AG10803 (cell line): ENCODE data around the gene DYNAP.

Experiments used
- DNase-seq: peaks from one replicate; pipeline ENCODE4 v3.0.0; 2010; ENCODE audit warnings: low read depth
- H3K4me3 ChIP-seq: 2 replicates; pipeline ENCODE4 v1.5.1; 2011; ENCODE audit warnings: mild to moderate bottlenecking, low read length, control low read depth
- TF ChIP-seq, protein P1 (sequence below): conservative IDR thresholded peaks from 2 replicates; pipeline ENCODE4 v1.5.1; 2011; ENCODE audit warnings: mild to moderate bottlenecking, low read length, control low read depth, inconsistent platforms

Gene DYNAP

DNA sequence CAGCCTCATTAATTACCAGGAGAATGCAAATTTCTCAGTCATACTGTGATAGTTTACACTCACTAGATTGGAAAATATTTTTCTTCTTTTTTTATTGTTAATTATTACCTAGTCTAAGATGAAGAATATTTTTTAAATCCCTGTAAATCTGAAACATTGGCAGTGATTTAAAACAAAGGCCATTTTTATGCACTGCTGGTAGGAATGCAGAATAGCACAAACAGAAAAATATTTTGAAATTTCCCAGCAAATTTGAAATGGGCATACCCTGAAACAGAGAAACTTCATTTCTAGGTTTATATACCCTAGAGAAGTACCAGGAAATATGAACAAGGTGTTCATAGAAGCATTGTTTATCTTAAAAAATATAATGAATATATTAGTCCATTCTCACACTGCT is 31.0 kb downstream of the DYNAP start:
- no peak overlapping the region for H3K4me3 ChIP-seq
- DNase-seq = no peak
- TF ChIP-seq, protein P1, sequence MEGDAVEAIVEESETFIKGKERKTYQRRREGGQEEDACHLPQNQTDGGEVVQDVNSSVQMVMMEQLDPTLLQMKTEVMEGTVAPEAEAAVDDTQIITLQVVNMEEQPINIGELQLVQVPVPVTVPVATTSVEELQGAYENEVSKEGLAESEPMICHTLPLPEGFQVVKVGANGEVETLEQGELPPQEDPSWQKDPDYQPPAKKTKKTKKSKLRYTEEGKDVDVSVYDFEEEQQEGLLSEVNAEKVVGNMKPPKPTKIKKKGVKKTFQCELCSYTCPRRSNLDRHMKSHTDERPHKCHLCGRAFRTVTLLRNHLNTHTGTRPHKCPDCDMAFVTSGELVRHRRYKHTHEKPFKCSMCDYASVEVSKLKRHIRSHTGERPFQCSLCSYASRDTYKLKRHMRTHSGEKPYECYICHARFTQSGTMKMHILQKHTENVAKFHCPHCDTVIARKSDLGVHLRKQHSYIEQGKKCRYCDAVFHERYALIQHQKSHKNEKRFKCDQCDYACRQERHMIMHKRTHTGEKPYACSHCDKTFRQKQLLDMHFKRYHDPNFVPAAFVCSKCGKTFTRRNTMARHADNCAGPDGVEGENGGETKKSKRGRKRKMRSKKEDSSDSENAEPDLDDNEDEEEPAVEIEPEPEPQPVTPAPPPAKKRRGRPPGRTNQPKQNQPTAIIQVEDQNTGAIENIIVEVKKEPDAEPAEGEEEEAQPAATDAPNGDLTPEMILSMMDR = peak; percentile 36

DNA sequence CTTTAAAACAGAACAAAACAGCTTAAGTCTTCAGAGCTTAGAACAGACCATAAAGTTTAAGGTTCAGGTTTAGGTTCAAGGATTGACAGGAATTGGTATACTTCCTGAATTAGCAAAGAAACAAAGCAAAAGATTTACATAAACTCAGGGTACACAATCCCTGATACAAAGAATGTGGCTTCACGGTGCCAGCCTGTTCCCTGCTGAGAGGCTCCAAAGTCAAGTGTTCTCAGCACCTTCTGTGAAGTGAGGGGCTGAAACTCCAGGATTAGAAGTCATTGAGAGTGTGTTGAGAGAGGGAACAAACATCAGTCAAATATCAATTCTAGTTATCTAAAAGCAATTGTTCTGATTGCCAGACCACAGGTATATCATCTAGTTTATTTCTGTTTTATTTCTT is 35.7 kb downstream of the DYNAP start:
- TF ChIP-seq, protein P1 = no peak

DNA sequence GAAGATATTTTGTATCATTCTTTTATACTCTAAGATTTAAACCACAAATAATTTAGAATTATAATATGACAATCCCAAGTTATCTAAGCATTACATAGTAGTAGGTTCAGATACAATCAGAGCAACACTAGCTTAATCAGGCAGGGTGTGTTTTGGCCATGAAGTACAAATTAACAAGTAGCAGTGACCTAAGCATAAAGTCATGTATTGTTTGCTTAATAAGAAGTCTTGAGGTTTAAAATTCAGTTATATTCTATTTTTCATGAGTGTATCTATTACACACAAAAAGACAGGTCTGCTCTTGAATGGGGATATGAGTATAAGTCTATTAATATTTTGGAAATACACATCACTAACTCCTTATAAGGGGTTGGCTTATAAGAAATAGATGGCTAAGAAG is 39.9 kb downstream of the DYNAP start:
- TF ChIP-seq, protein P1 = no peak
- no peak overlapping the region for H3K4me3 ChIP-seq
- no peak for DNase-seq

More for the DNA sequence above, 35.7 kb downstream of the DYNAP start:
- no peak overlapping the region for H3K4me3 ChIP-seq
- DNase-seq = no peak

DNA sequence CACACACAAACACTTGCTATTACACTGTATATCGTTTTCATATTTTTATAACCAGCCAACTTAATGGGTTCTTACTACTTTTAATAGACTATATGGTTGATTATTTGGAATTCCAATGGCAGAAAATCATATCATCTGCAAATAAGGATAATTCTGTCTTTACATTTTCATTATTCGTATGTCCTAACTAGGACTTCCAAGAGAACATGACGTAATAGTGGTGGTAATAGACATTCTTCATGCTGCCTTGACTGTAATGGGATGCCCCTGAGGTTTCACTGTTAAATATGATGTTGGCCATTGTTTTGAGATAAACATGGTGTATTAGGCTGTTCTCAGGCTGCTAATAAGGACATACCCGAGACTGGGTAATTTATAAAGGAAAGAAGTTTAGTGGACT is 45.2 kb downstream of the DYNAP start:
- TF ChIP-seq, protein P1 = no peak
- DNase-seq = no peak
- no peak overlapping the region for H3K4me3 ChIP-seq

DNA sequence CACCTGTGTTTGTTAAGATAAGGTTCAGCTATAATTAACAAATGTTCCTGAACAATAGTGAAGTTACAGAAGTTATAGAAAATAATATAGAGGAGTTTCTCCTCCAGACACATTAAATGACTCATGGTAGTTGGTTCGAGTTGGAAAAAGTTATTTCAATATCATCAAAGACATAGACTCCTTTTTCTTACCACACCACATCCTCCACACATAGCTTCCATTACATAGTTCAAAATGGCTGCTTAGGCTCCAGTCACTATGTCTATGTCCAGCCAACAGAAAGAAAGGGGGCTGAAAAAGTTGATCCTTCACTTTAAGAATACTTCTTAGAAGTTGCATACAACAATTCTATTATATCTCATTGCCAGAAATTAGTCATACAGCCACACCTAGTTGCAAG is 50.7 kb downstream of the DYNAP start:
- TF ChIP-seq, protein P1 = no peak
- no peak overlapping the region for H3K4me3 ChIP-seq
- DNase-seq = no peak

DNA sequence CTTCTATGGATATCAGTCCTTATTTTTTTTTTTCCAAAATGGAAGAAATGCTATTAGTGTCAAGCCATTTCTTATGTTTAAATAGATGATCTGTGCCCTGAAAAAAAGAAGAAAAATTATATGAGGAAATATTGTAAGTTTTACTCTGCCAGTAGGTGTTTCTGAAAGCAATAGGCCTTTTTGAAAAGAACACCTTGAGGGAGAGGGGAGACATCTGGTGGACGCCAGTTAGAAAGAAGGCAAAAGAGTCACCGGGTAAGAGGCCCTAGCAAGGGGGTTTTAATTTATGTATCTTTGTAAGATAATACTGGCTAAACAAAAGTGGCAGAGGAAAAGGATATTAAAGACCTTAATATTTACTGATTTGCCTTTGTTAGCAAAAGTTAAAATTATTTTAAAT is 56.1 kb downstream of the DYNAP start:
- TF ChIP-seq, protein P1 = peak; percentile 21
- no peak for DNase-seq
- no peak overlapping the region for H3K4me3 ChIP-seq
